Measurements from ENCODE around the gene EXOC4.

EXOC4 gene

GRCh38 chr7:133253519-133253875 is 619 bp downstream of the EXOC4 start:
- peak overlapping the region; percentile 86 to 89 for H3K4me3 ChIP-seq (replicated peaks in 1 of 2; ENCODE audit: low read depth in 2 of 2, low read length in 2 of 2)
- peak in 1 of 2 donors; percentile 19 for DNase-seq (ENCODE audit: low read depth in 2 of 2)
- TF ChIP-seq CTCF (IDR thresholded peaks at IDR 0.05; ENCODE audit: low read depth, low read length): no peak

GRCh38 chr7:133255486-133255885 is 2.6 kb downstream of the EXOC4 start:
- peak in 1 of 2 donors; percentile 47 for DNase-seq (ENCODE audit: low read depth in 2 of 2)
- no peak overlapping the region for H3K4me3 ChIP-seq (replicated peaks in 1 of 2; ENCODE audit: low read depth in 2 of 2, low read length in 2 of 2)
- no peak for TF ChIP-seq CTCF (IDR thresholded peaks at IDR 0.05; ENCODE audit: low read depth, low read length)

DNA sequence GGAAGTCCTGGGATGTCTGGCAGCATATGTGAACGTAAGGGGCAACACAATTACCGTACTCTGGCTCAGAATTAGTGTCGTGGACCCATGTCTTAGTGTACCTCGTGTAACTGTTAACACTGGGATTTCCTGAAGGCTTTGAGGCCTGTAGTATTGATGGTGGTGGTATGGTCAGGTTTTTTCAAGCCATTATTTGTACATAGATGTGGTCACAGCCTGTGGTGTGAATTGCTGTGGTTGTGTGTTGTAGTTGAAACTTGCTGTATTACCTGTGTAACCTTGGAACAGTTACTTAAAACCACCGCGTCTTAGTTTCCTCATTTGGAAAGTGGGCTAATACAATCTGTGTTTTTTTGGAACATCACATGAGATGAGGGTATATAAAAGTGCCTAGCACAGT is 5.3 kb downstream of the EXOC4 start:
- no peak for DNase-seq (ENCODE audit: low read depth in 2 of 2)
- H3K4me3 ChIP-seq (replicated peaks in 1 of 2; ENCODE audit: low read depth in 2 of 2, low read length in 2 of 2): no peak overlapping the region
- TF ChIP-seq CTCF (IDR thresholded peaks at IDR 0.05; ENCODE audit: low read depth, low read length): no peak

DNA sequence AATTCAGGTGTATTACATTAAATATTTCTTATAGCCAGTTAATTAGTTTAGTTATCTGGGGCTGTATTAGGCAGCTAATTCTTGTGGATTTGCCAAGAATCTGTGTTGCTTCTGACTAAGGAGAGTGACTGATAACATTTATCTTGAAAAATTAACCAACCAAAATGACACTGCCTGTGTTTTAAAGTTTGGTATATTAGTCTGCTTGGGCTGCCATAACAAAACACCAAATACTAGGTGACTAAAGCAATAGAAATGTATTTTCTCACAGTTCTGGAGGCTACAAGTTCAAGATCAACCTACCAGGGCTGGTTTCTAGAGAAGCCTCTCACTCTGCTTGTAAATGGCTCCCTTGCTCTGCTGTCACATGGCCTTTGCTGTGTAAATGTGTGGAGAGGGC is 12.9 kb downstream of the EXOC4 start:
- no peak for TF ChIP-seq CTCF (IDR thresholded peaks at IDR 0.05; ENCODE audit: low read depth, low read length)
- DNase-seq (ENCODE audit: low read depth in 2 of 2): peak; percentile 27 to 36
- no peak overlapping the region for H3K4me3 ChIP-seq (replicated peaks in 1 of 2; ENCODE audit: low read depth in 2 of 2, low read length in 2 of 2)

DNA sequence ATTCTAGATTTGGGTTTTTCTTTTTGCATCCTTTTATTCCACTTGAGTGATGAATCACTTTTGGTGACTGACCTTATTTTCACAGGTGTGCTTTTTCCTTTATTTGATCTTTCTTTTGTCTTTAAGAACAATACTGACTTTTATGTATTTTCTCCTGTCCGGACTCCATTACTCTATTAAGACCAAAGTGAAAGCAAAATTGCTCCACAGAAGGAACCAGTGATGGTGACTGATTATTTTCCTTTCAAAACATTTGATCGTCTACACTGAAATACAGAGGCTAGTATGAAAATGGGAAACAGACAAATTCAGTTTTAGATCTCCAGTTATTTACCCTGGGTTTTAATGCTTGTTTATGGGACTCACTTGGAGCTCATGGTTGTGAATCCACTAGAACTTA is 15.5 kb downstream of the EXOC4 start:
- no peak for TF ChIP-seq CTCF (IDR thresholded peaks at IDR 0.05; ENCODE audit: low read depth, low read length)
- H3K4me3 ChIP-seq (replicated peaks in 1 of 2; ENCODE audit: low read depth in 2 of 2, low read length in 2 of 2): no peak overlapping the region
- no peak for DNase-seq (ENCODE audit: low read depth in 2 of 2)

DNA sequence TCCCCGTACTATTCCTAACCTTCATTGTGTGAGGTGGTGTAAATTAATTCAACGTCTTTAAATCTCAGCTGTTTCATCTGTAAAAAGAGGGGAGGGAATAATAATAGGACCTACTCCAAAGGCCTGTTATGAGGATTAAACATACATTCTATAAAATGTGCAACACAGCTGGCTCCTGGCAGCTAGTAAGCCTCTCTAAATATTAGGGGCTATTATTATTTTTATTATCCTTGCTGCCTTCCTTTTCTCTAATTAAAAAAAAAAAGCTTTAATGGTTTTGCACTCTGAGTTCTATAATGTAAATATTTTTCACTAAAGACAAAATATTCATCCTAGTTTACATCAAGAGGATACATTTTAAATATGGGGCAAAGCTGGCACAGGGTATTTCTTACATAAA is 19.5 kb downstream of the EXOC4 start:
- TF ChIP-seq CTCF (IDR thresholded peaks at IDR 0.05; ENCODE audit: low read depth, low read length): no peak
- no peak for DNase-seq (ENCODE audit: low read depth in 2 of 2)

DNA sequence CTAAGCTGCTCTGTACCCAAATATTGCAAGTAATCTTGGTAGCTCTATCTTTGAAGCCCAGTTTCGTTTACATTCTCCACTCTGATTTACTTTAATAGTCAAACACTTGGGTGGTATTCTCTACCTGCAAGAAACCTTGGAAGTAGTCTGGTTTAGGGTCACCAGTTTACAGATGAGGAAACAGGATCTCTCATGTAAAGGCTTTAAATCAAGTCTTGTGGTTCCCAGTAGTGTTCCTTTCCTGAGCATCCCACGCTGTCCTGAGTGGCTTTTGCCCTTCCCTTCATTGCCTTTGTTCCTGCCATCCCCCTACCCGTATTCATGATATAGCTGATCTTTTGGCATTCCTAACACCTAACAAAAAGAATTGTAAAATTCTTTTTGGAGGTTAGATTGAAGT is 20.3 kb downstream of the EXOC4 start:
- DNase-seq (ENCODE audit: low read depth in 2 of 2): no peak
- no peak overlapping the region for H3K4me3 ChIP-seq (replicated peaks in 1 of 2; ENCODE audit: low read depth in 2 of 2, low read length in 2 of 2)
- no peak for TF ChIP-seq CTCF (IDR thresholded peaks at IDR 0.05; ENCODE audit: low read depth, low read length)

More for the DNA sequence above, 19.5 kb downstream of the EXOC4 start:
- H3K4me3 ChIP-seq (replicated peaks in 1 of 2; ENCODE audit: low read depth in 2 of 2, low read length in 2 of 2): no peak overlapping the region

All from cardiac fibroblast (primary cell).